Left renal cortex interstitium (tissue), 4 donors: ENCODE results near the gene ATP6V1C2. TPM values are rescaled to one million over a fixed set of nuclear protein-coding genes. Genes with fewer than 3 reads are reported as not detected.
"Not testable (repeated sequence)": the region's sequence is repeated elsewhere in the genome, so short reads cannot be mapped to it uniquely, and the experiment has no call there.

Experiments used
- DNase-seq, 4 donors: peaks; one replicate each; pipeline ENCODE4 v3.0.0-alpha.2; 2013; ENCODE audit warnings: low read depth in 4 of 4, low spot score in 2 of 4, missing footprints in 1 of 4
- polyA plus RNA-seq, 4 donors: library from polyadenylated mRNA; unstranded; fragments of 120-200 nt; gene quantifications; one replicate each; pipeline ENCODE4 v1.2.1, GENCODE V29; 2013; ENCODE audit not compliant: insufficient read length in 4 of 4

ATP6V1C2 gene
- polyA plus RNA-seq, 4 donors: 5.8 to 8.6 (median 7.7) TPM

DNA sequence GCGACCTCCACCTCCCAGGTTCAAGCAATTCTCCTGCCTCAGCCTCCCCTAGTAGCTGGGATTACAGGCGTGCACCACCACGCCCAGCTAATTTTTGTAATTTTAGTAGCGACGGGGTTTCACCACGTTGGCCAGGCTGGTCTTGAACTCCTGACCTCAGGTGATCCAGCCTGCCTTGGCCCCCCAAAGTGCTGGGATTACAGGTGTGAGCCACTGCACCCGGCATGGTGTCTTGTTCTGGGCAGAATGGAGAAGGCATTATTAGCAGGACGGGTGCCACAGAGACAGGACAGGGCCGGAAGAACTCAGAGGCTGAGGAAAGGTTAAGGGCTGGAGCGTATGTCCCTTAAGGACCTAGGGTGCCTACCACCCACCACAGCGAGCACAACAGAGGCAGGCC, 59.4 kb downstream of the ATP6V1C2 start:
- DNase-seq: not testable (repeated sequence)

DNA sequence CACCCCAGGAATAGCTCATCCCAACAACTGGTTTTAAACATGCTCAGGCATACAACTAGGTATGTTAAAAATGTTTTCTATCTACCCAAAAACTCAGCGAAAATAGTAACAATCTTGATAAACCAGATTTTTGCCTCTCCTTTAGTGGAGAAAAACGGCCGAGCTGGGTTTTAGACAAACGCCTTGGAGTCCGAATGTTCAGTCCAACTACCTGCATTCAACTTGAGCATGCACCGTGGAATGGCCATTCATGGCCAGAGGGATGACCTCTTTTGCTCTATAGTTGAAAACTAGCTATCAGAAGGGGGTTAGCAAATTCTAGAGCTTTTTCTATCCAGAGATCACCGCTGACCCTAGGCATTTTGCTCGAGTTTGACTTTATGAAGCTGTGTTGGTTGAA, 60.3 kb downstream of the ATP6V1C2 start:
- DNase-seq: no peak

DNA sequence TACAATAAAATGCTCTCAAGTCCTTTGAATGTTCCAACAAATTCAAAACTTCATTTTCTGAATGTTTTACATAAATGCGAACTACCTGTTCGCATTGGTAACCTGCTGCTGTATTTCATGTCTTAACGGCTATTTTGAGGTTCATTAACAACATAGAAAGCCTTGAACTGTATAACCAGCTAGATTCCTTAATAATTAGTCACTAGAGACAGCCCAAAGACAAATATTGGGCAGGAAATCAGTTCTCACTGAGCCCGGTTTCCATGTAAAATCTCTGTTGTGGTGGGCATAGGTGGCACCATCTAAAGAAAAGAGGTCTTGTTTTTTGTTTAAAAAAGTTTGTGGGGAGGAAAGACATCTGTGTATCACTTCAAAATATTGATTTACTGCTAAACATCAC, 62.0 kb downstream of the ATP6V1C2 start:
- DNase-seq: no peak

DNA sequence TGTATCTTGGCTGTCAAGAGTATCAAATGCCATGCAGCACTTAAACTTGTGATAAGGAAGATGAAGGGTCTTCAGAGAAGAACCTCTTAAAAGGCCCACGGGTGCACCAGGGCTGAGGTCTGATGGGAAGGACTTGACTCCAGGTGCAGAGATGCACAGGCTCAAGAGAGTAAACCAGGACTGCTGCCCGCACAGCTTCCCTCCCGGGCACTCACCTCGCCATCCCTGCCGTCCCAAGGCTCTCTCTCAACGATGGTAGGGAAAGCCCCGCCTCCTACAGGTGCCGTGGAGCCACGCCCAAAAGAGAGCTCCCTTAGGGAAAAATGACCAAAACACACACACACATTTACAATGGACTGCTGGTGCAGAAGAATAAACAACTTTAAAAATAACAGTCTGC, 63.3 kb downstream of the ATP6V1C2 start:
- DNase-seq: no peak

DNA sequence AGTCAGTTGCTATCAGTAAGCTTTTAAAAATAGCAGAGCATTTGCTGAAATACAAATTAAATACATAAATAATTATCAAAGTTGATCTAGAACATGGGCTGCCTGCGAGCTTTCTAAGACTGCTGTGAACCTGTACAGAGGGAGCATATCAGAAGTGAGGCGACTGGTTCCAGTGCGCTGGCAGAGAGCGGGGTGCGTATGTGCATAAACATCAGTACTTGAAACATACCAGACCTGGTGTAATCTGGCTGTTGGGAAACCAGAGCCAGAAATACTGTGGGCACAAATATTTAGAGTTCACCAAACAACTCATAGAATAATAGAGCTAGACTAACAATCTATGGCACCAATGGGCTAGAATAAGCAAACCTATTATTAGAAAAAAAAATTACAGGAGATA, 63.8 kb downstream of the ATP6V1C2 start:
- no peak for DNase-seq

DNA sequence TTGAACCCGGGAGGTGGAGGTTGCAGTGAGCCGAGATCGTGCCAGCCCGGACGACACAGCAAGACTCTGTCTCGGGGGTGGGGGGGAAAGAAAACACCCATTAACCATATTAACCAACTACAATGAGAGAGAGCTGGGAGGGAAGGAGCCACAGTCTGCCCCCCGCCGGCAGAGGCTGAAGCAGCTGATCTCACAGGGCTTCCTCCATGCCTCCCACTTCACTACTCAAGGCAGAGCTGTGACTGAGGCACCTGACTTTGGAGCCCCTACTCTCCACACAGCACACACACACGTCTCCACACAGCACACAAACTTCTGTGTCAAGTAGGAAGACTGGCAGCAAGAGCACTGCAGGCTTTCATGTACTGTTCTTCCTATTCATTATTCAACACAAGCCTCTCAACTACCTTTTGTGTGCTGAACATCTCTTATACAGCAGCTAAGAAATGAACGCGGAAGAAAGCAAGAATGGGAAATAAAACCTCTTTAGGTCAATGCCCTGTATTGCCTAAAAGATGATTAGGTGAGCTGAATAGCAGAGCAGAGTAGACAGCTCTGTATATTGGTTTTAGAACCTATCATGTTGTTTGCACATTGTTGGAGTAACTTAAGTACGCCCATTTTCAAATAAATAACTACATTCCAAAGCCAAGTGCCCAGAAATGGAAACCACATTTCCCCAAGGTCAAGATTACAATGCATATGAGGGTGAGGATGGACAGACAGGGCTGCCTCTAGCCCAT, 65.0 kb downstream of the ATP6V1C2 start:
- DNase-seq: no peak

DNA sequence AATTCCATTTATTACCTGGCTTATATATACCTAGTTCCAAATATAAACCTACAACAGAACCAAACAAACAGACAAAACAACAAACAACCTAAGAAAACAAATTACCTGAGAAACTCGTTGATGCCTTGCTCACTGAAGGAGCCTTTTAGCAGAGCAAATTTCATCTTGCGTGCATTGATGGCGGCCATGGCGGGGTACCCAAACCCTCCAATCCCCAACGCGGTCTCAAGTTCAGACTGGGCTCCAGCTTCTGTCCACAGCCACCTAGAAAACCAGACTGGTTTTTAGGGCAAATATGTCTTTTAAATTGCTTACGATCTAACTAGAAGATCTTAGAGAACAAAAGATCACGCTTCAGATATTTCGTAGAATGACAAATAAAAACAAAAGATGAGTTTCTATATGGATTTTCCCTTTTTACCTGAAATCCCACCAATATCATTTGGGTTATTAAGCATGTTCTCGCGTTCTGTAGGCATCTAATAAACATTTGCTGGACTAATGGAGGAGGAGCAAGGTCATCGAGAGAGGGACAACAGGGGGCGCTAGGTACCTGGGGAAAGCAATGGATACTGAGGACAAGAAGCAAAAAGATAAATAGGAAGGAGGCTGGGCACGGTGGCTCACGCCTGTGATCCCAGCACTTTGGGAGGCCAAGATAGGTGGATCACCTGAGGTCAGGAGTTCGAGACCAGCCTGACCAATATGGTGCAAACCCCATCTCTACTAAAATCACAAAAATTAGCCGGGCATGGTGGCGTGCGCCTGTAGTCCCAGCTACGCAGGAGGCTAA, 65.9 kb downstream of the ATP6V1C2 start:
- no peak for DNase-seq

DNA sequence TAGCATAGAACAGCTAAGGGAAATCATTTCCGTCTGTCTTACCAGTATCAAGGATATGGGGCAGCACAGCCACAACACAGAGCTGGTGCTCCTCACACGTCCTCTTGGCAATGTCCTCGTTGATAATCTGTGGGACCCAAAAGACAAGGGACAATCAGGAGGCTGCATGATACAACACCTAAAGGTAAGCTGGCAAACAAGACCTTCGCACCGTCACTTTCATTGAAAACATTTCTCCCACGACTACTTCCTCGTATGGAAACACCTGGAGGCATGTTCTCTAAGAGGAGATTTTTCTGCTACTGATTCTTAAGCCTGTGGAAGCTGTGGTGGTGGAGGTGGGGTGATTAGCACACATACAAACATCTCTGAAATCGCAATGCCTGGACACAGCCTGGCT, 67.4 kb downstream of the ATP6V1C2 start:
- no peak for DNase-seq

DNA sequence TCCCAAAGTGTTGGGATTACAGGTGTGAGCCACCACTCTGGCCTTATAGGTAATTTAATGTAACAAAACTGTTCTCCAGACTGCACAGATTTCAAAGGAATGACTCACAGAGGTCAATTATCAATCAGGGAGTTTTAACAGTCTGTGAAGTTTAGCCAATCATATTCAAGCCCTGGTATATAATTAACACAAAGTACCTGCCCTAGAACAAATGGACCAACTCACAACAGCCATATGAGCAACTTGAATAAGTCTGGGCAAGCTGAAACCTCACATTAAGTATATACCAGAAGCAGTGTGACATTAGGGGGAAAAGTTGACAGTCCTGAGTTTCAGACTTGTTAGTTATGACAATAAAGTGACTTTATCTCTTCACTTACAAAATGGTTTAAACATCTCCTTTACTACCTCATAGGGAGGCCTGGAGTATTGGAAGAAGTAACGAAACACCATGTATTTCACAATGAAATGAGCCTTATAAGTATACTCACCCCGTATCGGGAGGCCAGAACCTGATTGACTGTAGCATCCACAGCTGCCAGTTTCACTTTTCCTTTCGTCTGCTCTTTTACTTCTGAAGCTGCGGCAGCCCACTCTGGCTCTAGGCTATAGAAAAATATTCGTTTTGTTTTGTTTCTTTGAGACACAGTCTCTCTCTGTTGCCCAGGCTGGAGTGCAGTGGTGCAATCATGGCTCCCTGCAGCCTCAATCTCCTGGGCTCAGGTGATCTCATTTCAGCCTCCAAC, 69.0 kb downstream of the ATP6V1C2 start:
- no peak for DNase-seq

DNA sequence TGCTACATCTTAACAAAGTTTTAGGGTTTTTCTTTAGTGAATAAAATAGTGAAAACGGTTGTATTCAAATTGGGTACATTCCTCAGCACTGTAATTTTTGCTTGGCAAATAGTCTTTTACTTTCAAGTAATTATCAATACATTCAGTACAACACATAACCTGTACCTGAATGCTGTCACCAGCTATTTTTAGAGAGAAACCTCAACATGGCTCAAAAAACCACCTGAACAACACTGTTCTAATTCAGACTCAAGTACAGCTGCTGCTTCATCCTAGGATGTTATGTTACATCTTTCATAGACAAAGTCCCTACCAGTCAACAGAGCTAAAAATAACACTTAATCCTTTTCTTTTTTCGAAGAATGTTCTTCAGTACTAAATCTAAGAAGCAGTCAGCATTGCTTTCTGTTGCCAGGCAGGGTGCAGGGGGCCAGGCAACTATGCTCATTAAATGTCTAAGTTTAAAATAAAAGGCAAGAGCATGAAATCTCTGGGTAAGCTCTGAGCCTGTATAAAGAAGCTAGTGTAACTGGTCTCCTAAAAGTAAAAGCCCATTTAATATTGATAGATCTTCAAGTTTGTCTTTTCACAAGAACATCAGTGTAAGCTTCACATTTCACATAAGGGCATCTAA, 70.7 kb downstream of the ATP6V1C2 start:
- no peak for DNase-seq

DNA sequence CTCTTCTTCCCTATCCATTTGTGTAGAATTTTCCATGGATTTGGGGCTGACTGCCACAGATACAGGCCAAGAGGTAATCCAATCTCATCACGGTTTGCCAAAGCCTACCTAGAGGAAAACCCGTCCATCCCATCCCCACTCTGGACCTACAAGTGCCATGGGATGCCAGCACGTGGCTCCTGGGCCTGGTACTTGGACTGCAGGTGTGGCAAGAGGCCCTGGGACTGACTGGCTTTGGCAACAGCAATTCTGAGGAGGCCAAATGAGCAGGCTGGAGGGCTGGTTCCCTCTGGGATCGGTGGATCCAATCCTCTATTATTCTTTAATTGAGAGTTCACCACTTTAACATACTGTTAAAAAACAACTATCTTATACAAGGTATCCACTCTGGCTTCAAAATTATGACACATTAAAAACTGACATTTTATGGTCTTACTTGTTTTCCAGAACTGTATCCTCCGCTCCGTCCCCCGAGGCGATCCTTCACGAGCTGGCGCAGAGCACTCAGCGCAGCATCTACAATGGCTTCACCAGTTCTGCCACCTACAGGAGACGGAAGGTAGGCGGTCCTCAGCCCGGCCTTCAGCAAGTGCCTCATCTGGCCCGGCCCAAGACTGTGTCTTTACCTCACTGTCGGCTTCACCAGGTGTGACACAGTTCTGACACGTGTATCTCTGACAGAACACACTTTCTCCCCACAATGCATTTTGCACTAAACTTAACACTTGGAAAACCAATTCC, 71.4 kb downstream of the ATP6V1C2 start:
- DNase-seq: no peak

DNA sequence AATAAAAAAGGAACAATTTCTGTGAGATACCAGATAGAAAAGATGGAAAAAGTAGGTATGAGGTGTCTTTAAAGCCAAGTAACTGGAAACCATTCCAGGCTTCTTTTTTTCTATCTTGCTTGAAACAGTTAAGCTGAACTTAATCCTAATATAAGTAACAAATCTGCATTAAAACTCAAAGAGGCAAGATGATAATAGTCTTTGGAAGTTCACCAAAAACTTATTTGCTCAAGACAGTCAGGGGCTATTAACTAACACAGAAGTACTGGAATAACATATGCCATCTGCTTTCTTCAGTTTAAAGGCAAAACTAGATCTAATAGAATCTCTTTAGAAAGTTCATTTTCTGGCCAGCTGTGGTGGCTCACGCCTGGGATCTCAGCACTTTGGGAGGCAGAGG, 72.4 kb downstream of the ATP6V1C2 start:
- DNase-seq: no peak

DNA sequence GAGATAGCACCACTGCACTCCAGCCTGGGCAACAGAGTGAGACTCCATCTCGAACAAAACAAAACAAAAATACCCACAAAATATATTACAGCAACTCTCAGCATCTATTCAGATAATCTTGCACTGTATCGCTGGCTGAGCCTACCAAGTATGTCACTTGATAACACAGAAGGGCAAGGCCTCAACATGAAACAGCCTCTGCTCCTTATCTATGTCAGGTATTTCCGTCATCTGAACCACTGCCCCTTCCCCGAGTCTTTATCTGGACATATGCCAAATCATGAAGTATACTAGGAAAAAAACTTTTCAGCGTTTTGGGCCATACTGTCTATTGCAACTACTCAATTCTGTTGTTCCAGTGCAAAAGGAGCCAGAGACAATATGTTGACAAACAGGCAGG, 73.4 kb downstream of the ATP6V1C2 start:
- DNase-seq: no peak

DNA sequence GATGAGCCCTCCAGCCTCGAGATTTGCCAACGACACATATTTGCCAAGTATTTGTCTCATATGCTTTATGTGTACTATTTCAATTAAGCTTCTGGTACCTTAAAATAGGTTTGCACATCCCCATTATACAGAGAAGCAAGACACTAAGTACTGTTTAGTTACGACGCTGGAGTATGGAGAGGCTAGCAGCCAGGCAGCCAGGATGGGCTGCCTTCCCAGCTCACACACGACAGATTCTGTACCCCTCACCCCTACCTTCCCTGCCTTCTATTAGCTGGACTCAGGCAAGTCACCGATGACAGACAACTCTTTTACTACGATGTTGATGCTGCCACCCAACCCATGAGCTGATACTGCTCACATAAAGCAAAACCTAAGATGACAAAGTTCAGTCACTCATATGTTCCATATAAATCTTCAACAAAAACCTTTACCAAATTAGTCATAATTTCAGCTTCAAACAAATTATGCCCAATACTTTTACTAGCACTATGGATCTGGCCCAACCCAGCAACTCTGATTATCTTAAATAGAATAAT, 74.1 kb downstream of the ATP6V1C2 start:
- DNase-seq: no peak

DNA sequence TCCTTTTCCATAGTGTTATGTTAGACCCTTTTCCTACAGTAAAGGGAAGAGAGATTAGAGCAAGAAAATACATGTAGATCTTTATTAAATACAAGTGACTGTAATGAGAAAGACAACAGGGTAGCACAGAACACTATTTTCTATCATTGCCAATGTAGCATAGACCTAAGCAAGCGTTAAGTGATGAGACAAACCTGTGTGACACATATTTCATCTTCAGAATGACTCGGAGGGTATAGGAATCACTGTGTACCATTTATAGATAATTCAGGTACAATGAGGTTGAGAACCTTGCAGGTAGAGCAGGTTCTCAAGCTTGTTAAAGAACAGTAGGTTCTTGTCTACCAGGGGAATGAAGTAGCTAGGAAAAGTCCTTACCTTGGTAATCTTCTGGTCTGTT, 75.3 kb downstream of the ATP6V1C2 start:
- DNase-seq: no peak

DNA sequence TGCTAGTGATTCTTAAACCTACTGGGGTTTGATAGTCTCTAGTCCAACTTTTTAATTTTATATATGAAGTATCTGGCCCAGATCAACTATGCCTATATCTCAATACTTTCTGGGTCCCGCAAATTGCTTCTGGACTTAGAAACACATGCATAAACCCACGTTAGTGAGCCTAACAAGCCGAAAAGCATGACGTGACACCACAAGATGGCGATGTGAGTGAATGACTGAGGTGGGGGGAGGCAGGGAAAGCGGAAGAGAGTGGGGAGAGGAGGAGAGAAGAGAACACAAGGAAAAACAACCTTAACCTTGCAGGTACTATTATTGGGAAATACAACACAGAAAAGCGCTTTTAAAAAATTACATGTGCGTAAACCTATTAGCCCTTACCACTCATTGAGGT, 77.4 kb downstream of the ATP6V1C2 start:
- DNase-seq: no peak

DNA sequence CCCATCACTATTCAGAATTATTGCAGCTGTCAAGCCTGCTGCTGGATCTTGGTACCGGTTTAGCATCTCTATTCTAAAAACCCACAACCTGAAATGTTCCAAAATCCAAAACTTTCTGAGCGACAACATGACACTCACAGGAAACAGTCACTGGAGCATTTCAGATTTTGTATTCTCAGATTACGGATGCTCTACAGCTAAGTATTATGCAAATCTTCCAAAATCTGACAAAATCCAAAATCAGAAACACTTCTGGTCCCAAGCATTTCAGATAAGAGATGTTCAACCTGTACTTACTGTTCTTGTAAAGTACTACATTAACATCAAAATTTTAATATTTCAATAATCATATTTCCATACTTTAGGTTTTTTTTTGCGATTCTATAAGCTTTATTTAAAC, 78.7 kb downstream of the ATP6V1C2 start:
- DNase-seq: no peak

DNA sequence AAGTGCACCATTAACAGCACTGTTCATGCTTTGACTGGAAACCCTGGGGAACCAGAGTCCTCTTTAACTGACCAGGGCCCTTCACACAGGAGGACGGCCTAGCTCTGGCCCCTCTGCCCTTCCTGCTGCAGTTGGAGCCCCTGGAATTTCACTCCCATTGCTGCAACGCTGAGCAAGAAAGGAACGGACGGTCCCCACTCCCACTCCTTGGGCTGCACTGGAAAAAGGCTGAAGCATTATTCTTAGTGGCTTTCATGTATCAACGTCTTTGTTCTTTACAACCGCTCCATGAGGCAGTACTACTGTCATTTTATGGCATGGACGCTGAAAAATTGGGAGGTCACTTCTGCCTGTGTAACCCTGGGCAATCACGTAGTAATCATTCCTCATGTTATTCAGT, 81.2 kb downstream of the ATP6V1C2 start:
- DNase-seq: no peak

DNA sequence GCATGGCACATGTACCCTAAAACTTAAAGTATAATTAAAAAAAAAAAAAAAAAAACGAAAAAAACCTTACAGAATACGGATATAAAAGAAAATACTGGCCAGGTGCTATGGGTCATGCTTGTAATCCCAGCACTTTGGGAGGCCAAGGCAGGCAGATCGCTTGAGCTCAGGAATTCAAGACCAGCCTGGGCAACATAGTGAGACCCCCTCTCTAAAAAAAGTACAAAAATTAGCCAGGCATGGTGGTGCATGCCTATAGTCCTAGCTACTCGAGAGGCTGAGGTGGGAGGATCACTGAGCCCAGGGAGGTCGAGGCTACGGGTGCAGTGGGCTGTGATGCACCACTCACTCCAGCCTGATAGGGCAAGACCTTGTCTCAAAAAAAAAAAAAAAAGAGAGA, 84.6 kb downstream of the ATP6V1C2 start:
- DNase-seq: not testable (repeated sequence)

DNA sequence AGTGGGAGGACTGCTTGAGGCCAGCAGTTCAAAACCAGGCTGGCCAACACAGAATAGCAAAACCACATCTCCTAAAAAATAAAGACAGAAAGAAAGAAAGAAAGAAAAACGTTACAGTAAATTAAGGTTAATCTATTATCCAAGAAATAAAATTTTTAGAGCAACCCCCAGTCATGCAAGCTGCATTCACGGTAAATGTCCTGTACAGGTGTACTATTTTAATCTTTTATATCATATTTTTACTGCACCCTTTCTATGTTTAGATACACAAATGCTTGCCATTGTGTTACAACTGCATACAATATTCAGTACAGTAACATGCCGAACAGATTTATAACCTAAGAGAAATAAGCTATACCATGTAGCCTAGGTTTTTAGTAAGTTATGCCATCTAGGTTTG, 85.1 kb downstream of the ATP6V1C2 start:
- DNase-seq: no peak
